Neural cell (in vitro differentiated cells): ENCODE results near the gene YTHDC2. TPM values are rescaled to one million over a fixed set of nuclear protein-coding genes. Genes with fewer than 3 reads are reported as not detected.

Source experiments
- H2AFZ ChIP-seq: fragments of 200-600, 300-800 bp; sonication (generic), shearing (Covaris generic); 2 replicates; pipeline ENCODE4 v1.6.0; 2014; ENCODE audit warnings: low read depth, mild to moderate bottlenecking, antibody characterized with exemption, low read length, moderate library complexity
- H3F3A ChIP-seq: fragments of 200-600 bp; shearing (Covaris generic); 2 replicates; pipeline ENCODE4 v1.6.1; 2016; ENCODE audit warnings: mild to moderate bottlenecking, moderate library complexity, mixed read lengths, antibody characterized with exemption, low read length; ENCODE audit not compliant: insufficient read depth, poor library complexity, severe bottlenecking
- H3K27ac ChIP-seq: fragments of 200-600, 300-800 bp; sonication (generic), shearing (Covaris generic); 2 replicates; pipeline ENCODE4 v1.5.1; 2014; ENCODE audit warnings: mild to moderate bottlenecking, low read length, moderate library complexity
- H3K27me3 ChIP-seq: fragments of 300-800, 200-600 bp; sonication (generic), shearing (Covaris generic); 2 replicates; pipeline ENCODE4 v1.6.0; 2014; ENCODE audit warnings: mild to moderate bottlenecking, low read depth, low read length, moderate library complexity; ENCODE audit not compliant: insufficient read depth
- H3K36me3 ChIP-seq: fragments of 300-800, 200-600 bp; sonication (generic), shearing (Covaris generic); 2 replicates; pipeline ENCODE4 v1.5.1; 2014; ENCODE audit warnings: mild to moderate bottlenecking, antibody characterized with exemption, low read length, moderate library complexity; ENCODE audit not compliant: insufficient read depth
- H3K4me2 ChIP-seq: fragments of 300-800, 200-600 bp; sonication (generic), shearing (Covaris generic); 2 replicates; pipeline ENCODE4 v1.6.0; 2014; ENCODE audit warnings: mild to moderate bottlenecking, low read length
- H3K4me3 ChIP-seq: fragments of 300-800, 200-600 bp; sonication (generic), shearing (Covaris generic); 2 replicates; pipeline ENCODE4 v1.5.1; 2014; ENCODE audit warnings: mild to moderate bottlenecking, low read length, moderate library complexity
- H3K79me2 ChIP-seq: fragments of 200-600 bp; shearing (Covaris generic); replicated peaks from 2 replicates; pipeline ENCODE4 v1.6.0; 2014; ENCODE audit warnings: mild to moderate bottlenecking, low read length, moderate library complexity; ENCODE audit not compliant: insufficient read depth
- H3K9ac ChIP-seq: fragments of 300-800, 200-600 bp; sonication (generic), shearing (Covaris generic); 2 replicates; pipeline ENCODE4 v1.6.1; 2016; ENCODE audit warnings: mild to moderate bottlenecking, low read length, mixed read lengths
- H3K9me2 ChIP-seq: fragments of 200-600 bp; shearing (Covaris generic); 2 replicates; pipeline ENCODE4 v1.6.1; 2016; ENCODE audit warnings: mild to moderate bottlenecking, low read length, mixed read lengths; ENCODE audit not compliant: insufficient read depth
- H3K9me3 ChIP-seq: fragments of 200-600, 300-800 bp; sonication (generic), shearing (Covaris generic); 2 replicates; pipeline ENCODE4 v1.6.1; 2016; ENCODE audit warnings: mild to moderate bottlenecking, mixed run types, low read length, moderate library complexity, mixed read lengths
- H4K20me1 ChIP-seq: fragments of 200-600 bp; shearing (Covaris generic); 2 replicates; pipeline ENCODE4 v1.6.1; 2016; ENCODE audit warnings: mild to moderate bottlenecking, mixed run types; ENCODE audit not compliant: insufficient read depth
- EP300 ChIP-seq: fragments of 450-650 bp; conservative IDR thresholded peaks from 2 replicates; pipeline ENCODE4 v1.6.1; 2014; ENCODE audit warnings: antibody characterized with exemption, mild to moderate bottlenecking, moderate library complexity; ENCODE audit not compliant: poor library complexity, severe bottlenecking
- EZH2 ChIP-seq: fragments of 200-600, 300-800 bp; shearing (Covaris generic), sonication (generic); IDR thresholded peaks from 2 replicates; pipeline ENCODE4 v1.6.1; 2014; ENCODE audit warnings: antibody characterized with exemption, low read length, borderline replicate concordance, mild to moderate bottlenecking; ENCODE audit not compliant: insufficient read depth, poor library complexity, severe bottlenecking
- MXI1 ChIP-seq: fragments of 450-650 bp; conservative IDR thresholded peaks from 2 replicates; pipeline ENCODE4 v1.6.1; 2014; ENCODE audit warnings: antibody characterized with exemption, mild to moderate bottlenecking; ENCODE audit not compliant: poor library complexity, severe bottlenecking
- POLR2AphosphoS5 ChIP-seq: IDR thresholded peaks from 2 replicates; pipeline ENCODE4 v1.6.1; 2012
- RAD21 ChIP-seq: fragments of 450-650 bp; conservative IDR thresholded peaks from 2 replicates; pipeline ENCODE4 v1.6.1; 2014; ENCODE audit warnings: antibody characterized with exemption, mild to moderate bottlenecking, moderate library complexity
- SMC3 ChIP-seq: fragments of 450-650 bp; conservative IDR thresholded peaks from 2 replicates; pipeline ENCODE4 v1.6.1; 2014; ENCODE audit warnings: antibody characterized with exemption, mild to moderate bottlenecking, moderate library complexity; ENCODE audit not compliant: poor library complexity
- TAF1 ChIP-seq: IDR thresholded peaks from 2 replicates; pipeline ENCODE4 v1.6.1; 2012; ENCODE audit warnings: low read depth
- polyA plus RNA-seq: library from polyadenylated mRNA; depleted of rRNA; stranded (reverse); fragments of >200 nt; gene quantifications from 2 replicates; pipeline ENCODE4 v1.2.3, GENCODE V29; 2014
- TF ChIP-seq, protein P1 (sequence below): IDR thresholded peaks from 2 replicates; pipeline ENCODE4 v1.6.1; 2012; ENCODE audit warnings: borderline replicate concordance
- TF ChIP-seq, protein P2 (sequence below): fragments of 450-650 bp; IDR thresholded peaks from 2 replicates; pipeline ENCODE4 v1.5.1; 2014; ENCODE audit warnings: antibody characterized with exemption, mild to moderate bottlenecking, moderate library complexity; ENCODE audit not compliant: poor library complexity, severe bottlenecking

Gene YTHDC2
- polyA plus RNA-seq, 1 donor from 2014 or later: 43.7 TPM

DNA sequence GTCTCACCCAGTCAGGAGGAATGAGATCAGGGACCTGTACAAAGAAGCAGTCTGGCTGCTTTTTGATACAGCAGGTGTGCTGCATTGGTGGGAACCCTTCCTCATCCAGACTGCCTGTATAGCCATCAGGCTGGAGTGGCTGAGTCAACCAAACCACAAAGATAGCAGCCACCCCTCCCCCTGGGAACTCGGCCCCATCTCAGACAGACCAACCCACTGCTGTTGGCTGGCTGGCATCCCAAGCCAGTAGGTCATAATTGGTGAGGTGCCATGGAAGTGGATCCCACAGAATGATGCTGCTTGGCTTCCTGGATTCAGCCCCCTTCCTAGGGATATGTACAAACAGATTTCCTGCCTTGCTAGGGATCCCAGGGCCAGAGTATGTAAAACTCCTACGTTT lies 60.9 kb downstream of the YTHDC2 start:
- H3K4me2 ChIP-seq: no peak overlapping the region

DNA sequence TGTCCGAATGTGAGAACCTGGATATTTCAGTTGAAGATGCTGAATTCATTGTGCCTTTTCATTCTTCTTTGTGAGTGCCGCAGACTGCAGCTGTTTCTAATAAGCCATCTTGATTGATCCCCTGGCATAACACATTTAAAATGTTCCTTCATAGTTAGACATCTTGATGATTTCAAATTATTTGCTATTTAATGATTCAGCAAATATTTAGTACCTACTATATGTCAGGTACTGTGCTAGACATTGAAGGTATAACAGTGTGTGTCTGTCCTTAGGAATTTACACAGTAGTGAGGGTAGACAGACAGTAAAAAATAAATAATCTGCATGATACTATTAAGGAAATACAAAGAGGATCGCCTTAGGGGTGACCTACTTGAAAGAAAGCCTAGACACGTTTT lies 61.6 kb downstream of the YTHDC2 start:
- H3K79me2 ChIP-seq: no peaks in the 10 kb centered on the region
- no peaks in the 10 kb centered on the region for H3K27me3 ChIP-seq
- no peak overlapping the region for H3K4me2 ChIP-seq
- H3K9me2 ChIP-seq: no peaks in the 10 kb centered on the region
- H3F3A ChIP-seq: no peaks in the 10 kb centered on the region
- H3K9me3 ChIP-seq: no peaks in the 10 kb centered on the region
- no peak overlapping the region for H3K4me3 ChIP-seq
- H3K36me3 ChIP-seq: no peaks in the 10 kb centered on the region
- H4K20me1 ChIP-seq: no peaks in the 10 kb centered on the region
- no peak overlapping the region for H2AFZ ChIP-seq
- no peak overlapping the region for H3K27ac ChIP-seq
- H3K9ac ChIP-seq: no peak overlapping the region
- TF ChIP-seq SMC3: no peak
- TF ChIP-seq, protein P1, sequence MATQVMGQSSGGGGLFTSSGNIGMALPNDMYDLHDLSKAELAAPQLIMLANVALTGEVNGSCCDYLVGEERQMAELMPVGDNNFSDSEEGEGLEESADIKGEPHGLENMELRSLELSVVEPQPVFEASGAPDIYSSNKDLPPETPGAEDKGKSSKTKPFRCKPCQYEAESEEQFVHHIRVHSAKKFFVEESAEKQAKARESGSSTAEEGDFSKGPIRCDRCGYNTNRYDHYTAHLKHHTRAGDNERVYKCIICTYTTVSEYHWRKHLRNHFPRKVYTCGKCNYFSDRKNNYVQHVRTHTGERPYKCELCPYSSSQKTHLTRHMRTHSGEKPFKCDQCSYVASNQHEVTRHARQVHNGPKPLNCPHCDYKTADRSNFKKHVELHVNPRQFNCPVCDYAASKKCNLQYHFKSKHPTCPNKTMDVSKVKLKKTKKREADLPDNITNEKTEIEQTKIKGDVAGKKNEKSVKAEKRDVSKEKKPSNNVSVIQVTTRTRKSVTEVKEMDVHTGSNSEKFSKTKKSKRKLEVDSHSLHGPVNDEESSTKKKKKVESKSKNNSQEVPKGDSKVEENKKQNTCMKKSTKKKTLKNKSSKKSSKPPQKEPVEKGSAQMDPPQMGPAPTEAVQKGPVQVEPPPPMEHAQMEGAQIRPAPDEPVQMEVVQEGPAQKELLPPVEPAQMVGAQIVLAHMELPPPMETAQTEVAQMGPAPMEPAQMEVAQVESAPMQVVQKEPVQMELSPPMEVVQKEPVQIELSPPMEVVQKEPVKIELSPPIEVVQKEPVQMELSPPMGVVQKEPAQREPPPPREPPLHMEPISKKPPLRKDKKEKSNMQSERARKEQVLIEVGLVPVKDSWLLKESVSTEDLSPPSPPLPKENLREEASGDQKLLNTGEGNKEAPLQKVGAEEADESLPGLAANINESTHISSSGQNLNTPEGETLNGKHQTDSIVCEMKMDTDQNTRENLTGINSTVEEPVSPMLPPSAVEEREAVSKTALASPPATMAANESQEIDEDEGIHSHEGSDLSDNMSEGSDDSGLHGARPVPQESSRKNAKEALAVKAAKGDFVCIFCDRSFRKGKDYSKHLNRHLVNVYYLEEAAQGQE: no peak
- TF ChIP-seq RAD21: no peak
- TF ChIP-seq MXI1: no peak
- TF ChIP-seq, protein P2, sequence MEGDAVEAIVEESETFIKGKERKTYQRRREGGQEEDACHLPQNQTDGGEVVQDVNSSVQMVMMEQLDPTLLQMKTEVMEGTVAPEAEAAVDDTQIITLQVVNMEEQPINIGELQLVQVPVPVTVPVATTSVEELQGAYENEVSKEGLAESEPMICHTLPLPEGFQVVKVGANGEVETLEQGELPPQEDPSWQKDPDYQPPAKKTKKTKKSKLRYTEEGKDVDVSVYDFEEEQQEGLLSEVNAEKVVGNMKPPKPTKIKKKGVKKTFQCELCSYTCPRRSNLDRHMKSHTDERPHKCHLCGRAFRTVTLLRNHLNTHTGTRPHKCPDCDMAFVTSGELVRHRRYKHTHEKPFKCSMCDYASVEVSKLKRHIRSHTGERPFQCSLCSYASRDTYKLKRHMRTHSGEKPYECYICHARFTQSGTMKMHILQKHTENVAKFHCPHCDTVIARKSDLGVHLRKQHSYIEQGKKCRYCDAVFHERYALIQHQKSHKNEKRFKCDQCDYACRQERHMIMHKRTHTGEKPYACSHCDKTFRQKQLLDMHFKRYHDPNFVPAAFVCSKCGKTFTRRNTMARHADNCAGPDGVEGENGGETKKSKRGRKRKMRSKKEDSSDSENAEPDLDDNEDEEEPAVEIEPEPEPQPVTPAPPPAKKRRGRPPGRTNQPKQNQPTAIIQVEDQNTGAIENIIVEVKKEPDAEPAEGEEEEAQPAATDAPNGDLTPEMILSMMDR: no peak
- TF ChIP-seq POLR2AphosphoS5: no peak
- TF ChIP-seq EZH2: no peak
- TF ChIP-seq TAF1: no peak
- no peak for TF ChIP-seq EP300

More for the DNA sequence above, 60.9 kb downstream of the YTHDC2 start:
- Histone ChIP-seq H3K9me3 (no peaks in the 10 kb centered on the region), H3F3A (no peaks in the 10 kb centered on the region), H3K27ac (no peak overlapping the region), H3K9ac (no peak overlapping the region), H4K20me1 (no peaks in the 10 kb centered on the region), H3K79me2 (no peaks in the 10 kb centered on the region), H3K27me3 (no peaks in the 10 kb centered on the region), H3K36me3 (no peaks in the 10 kb centered on the region), H2AFZ (no peak overlapping the region), H3K9me2 (no peaks in the 10 kb centered on the region), H3K4me3 (no peak overlapping the region)
- TF ChIP-seq EP300 (no peak), MXI1 (no peak), POLR2AphosphoS5 (no peak), RAD21 (no peak), SMC3 (no peak), EZH2 (no peak), TAF1 (no peak)
- TF ChIP-seq, protein P2: no peak
- TF ChIP-seq, protein P1: no peak
